Spleen (tissue), 11 donors: Measurements from ENCODE around the gene TBL3. TPM values are rescaled to one million over a fixed set of nuclear protein-coding genes. Genes with fewer than 3 reads are reported as not detected.
"Not testable (repeated sequence)": the region's sequence is repeated elsewhere in the genome, so short reads cannot be mapped to it uniquely, and the experiment has no call there.

Experiments used
- DNase-seq: peaks from one replicate; pipeline ENCODE4 v3.0.0-alpha.2; 2020
- H3K27ac ChIP-seq, 8 donors: fragments of 200-600 bp; sonication (generic) in 7 of 8; 1 replicate in 4 of 8; 2 replicates in 4 of 8; pipeline versions ENCODE4 v1.5.0 to v1.8.0; 2016 to 2021; ENCODE audit warnings: inconsistent platforms in 4 of 8, mild to moderate bottlenecking in 4 of 8, moderate library complexity in 1 of 8
- H3K27me3 ChIP-seq, 7 donors: fragments of 200-600 bp; sonication (generic) in 6 of 7; replicated peaks in 1 of 7; 1 replicate in 4 of 7; 2 replicates in 3 of 7; pipeline versions ENCODE4 v1.5.0 to v1.8.0; 2016 to 2021; ENCODE audit warnings: inconsistent platforms in 3 of 7, mild to moderate bottlenecking in 1 of 7
- H3K36me3 ChIP-seq, 6 donors: fragments of 200-600 bp; sonication (generic) in 5 of 6; 1 replicate in 4 of 6; 2 replicates in 2 of 6; pipeline versions ENCODE4 v1.5.0 to v1.8.0; 2016 to 2021; ENCODE audit warnings: inconsistent platforms in 2 of 6
- H3K4me1 ChIP-seq, 6 donors: fragments of 200-600 bp; sonication (generic) in 5 of 6; 1 replicate in 3 of 6; 2 replicates in 3 of 6; pipeline versions ENCODE4 v1.5.0 to v1.8.0; 2016 to 2021; ENCODE audit warnings: inconsistent platforms in 3 of 6
- H3K4me3 ChIP-seq, 8 donors: fragments of 200-600 bp; sonication (generic) in 7 of 8; 1 replicate in 4 of 8; 2 replicates in 4 of 8; pipeline versions ENCODE4 v1.5.0 to v1.8.0; 2016 to 2021; ENCODE audit warnings: inconsistent platforms in 4 of 8, mild to moderate bottlenecking in 4 of 8, moderate library complexity in 2 of 8
- H3K9me3 ChIP-seq, 8 donors: fragments of 200-600 bp; sonication (generic) in 7 of 8; 1 replicate in 4 of 8; 2 replicates in 4 of 8; pipeline versions ENCODE4 v1.5.0 to v1.8.0; 2016 to 2021; ENCODE audit warnings: inconsistent platforms in 4 of 8
- CTCF ChIP-seq, 11 experiments: fragments of 200-600 bp in 7 of 11; fragments of 450-650 bp in 4 of 11; sonication (generic) in 4 of 11; IDR thresholded peaks in 8 of 11; conservative IDR thresholded peaks in 3 of 11; 1 replicate in 7 of 11; 2 replicates in 4 of 11; pipeline versions ENCODE4 v1.4.0 to v1.8.0; 2016 to 2021; ENCODE audit warnings: antibody characterized with exemption in 11 of 11, inconsistent platforms in 4 of 11, mild to moderate bottlenecking in 1 of 11
- POLR2A ChIP-seq, 3 donors: fragments of 450-650 bp; IDR thresholded peaks; one replicate each; pipeline ENCODE4 v1.5.1; 2017; ENCODE audit warnings: antibody characterized with exemption in 3 of 3, mild to moderate bottlenecking in 1 of 3
- POLR2AphosphoS5 ChIP-seq, 3 donors: sonication (generic); formaldehyde crosslinking; IDR thresholded peaks; one replicate each; pipeline ENCODE4 v1.5.1; 2017; ENCODE audit warnings: antibody characterized with exemption in 3 of 3
- WGBS, 5 donors: extraction: QIAGEN DNeasy Blood & Tissue Kit in 3 of 5; methylation state at CpG; one replicate each; pipeline versions ENCODE4 v1.1.5 to v1.1.7; 2013 to 2018; 5-methylcytosine and 5-hydroxymethylcytosine counted together
- intact Hi-C: fragments of 100-400 bp; cut with DNase I; formaldehyde crosslinking; loops from one replicate; pipeline ENCODE4 v1.15.0; 2023; ENCODE audit warnings: low total_unique reads
- polyA plus RNA-seq, 3 donors: library from polyadenylated mRNA; stranded (reverse); fragments of 200-250 nt; gene quantifications; one replicate each; pipeline ENCODE4 v1.2.1, GENCODE V29; 2013
- total RNA-seq, 7 donors: library from RNA; depleted of rRNA in 3 of 7; stranded (reverse); fragments of >200 nt in 3 of 7; fragmentation: NEBNext Ultra II Directional in 4 of 7; extraction: Animal tissue kit (Norgen Biotek cat#: 25700) in 4 of 7; gene quantifications; one replicate each; pipeline versions ENCODE4 v1.1.0 to v1.2.1, GENCODE V29; 2016 to 2021
- donor health status: healthy with polysubstance abuse.
- donor health status: DM: no; HTN: no; CAD: no; lungs with moderate emphysema.
- donor health status: DM: no; HTN: no; CAD: no.
- donor health status: Bipolar disorder and iron deficiency.
- donor health status: healthy.
- donor health status: DM: no; HTN: no; CAD: no.
- donor health status: DM: yes; HTN: yes; CAD: no.

TBL3 gene
- total and polyA plus RNA-seq, 10 donors: 20.6 to 54.2 (median 29.3) TPM

- peak in 1 of 3 donors; percentile 54 for TF ChIP-seq POLR2AphosphoS5 (IDR thresholded peaks at IDR 0.05)
- no peak for TF ChIP-seq CTCF (IDR thresholded peaks at IDR 0.05 in 8 of 11, conservative IDR thresholded peaks at IDR 0.05 in 3 of 11)
- no peak for TF ChIP-seq POLR2A (IDR thresholded peaks at IDR 0.05)
- Histone ChIP-seq H3K27me3 (peaks cover 0 to 16% (median 0%) of the 10 kb centered on the region in 7 donors), H3K4me3 (no peak overlapping the region), H3K9me3 (no peaks in the 10 kb centered on the region), H3K27ac (peak overlapping the region in 5 of 8 donors; percentile 59 to 94 (median 84)), H3K4me1 (peaks cover 6 to 81% (median 34%) of the 10 kb centered on the region in 6 donors), H3K36me3 (peaks cover 0 to 61% (median 25%) of the 10 kb centered on the region in 6 donors)
- no peak for DNase-seq
- intact Hi-C loops: no loop called here
- 93 to 96% (median 94%) methylated on average over 10 to 11 of the region's 11 CpGs for WGBS, 5 donors
Measured at GRCh38 chr16:1936945-1937479, 34.8 kb upstream of the TBL3 start.

- intact Hi-C loops: no loop called here
Measured at GRCh38 chr16:1938316-1938715, 33.5 kb upstream of the TBL3 start.

GRCh38 chr16:1938910-1939309, 32.9 kb upstream of the TBL3 start:
- Histone ChIP-seq H3K27me3 (no peaks in the 10 kb centered on the region), H3K9me3 (no peaks in the 10 kb centered on the region), H3K27ac (peak overlapping the region in 7 of 8 donors; percentile 45 to 94 (median 80)), H3K36me3 (peaks cover 0 to 61% (median 25%) of the 10 kb centered on the region in 6 donors), H3K4me1 (peaks cover 11 to 83% (median 39%) of the 10 kb centered on the region in 6 donors), H3K4me3 (peak overlapping the region in 3 of 8 donors; percentile 21 to 85 (median 50))
- 78 to 91% (median 88%) methylated on average over 16 to 17 of the region's 17 CpGs for WGBS, 5 donors
- no peak for DNase-seq
- intact Hi-C loops: no loop called here
- TF ChIP-seq POLR2A (IDR thresholded peaks at IDR 0.05) (no peak), CTCF (IDR thresholded peaks at IDR 0.05 in 8 of 11, conservative IDR thresholded peaks at IDR 0.05 in 3 of 11) (no peak), POLR2AphosphoS5 (IDR thresholded peaks at IDR 0.05) (no peak)

More at GRCh38 chr16:1938316-1938715, 33.5 kb upstream of the TBL3 start:
- H3K27ac ChIP-seq: peak overlapping the region in 7 of 8 donors; percentile 45 to 94 (median 80)
- peaks cover 0 to 61% (median 25%) of the 10 kb centered on the region in 6 donors for H3K36me3 ChIP-seq
- no peak for DNase-seq
- H3K4me3 ChIP-seq: peak overlapping the region in 3 of 8 donors; percentile 21 to 85 (median 50)
- H3K9me3 ChIP-seq: no peaks in the 10 kb centered on the region
- peaks cover 0 to 4% (median 0%) of the 10 kb centered on the region in 7 donors for H3K27me3 ChIP-seq
- WGBS, 5 donors: 63 to 84% (median 79%) methylated on average over 6 to 10 of the region's 10 CpGs
- TF ChIP-seq POLR2AphosphoS5 (IDR thresholded peaks at IDR 0.05): peak; percentile 59 to 88 (median 78)
- no peak for TF ChIP-seq POLR2A (IDR thresholded peaks at IDR 0.05)
- TF ChIP-seq CTCF (IDR thresholded peaks at IDR 0.05 in 8 of 11, conservative IDR thresholded peaks at IDR 0.05 in 3 of 11): no peak
- H3K4me1 ChIP-seq: peaks cover 11 to 79% (median 37%) of the 10 kb centered on the region in 6 donors

GRCh38 chr16:1939833-1940232, 32.0 kb upstream of the TBL3 start:
- peaks cover 11 to 85% (median 40%) of the 10 kb centered on the region in 6 donors for H3K4me1 ChIP-seq
- peaks cover 0 to 61% (median 25%) of the 10 kb centered on the region in 6 donors for H3K36me3 ChIP-seq

More at GRCh38 chr16:1939833-1940232, 32.0 kb upstream of the TBL3 start:
- DNase-seq, H3K27me3 ChIP-seq, H3K9me3 ChIP-seq, intact Hi-C loops: not testable (repeated sequence)
- 93 to 98% (median 96%) methylated on average over 8 of the region's 8 CpGs for WGBS, 5 donors
- peak overlapping the region in 3 of 8 donors; percentile 84 to 93 (median 85) for H3K4me3 ChIP-seq
- H3K27ac ChIP-seq: peak overlapping the region in 4 of 8 donors; percentile 80 to 94 (median 88)
